GM15510 (cell line): ENCODE results near the gene KIAA1614.

Source experiments
- POLR2A ChIP-seq: IDR thresholded peaks from 3 replicates; pipeline ENCODE4 v1.6.1; 2011; ENCODE audit warnings: borderline replicate concordance; ENCODE audit not compliant: insufficient read length; ENCODE audit errors: extremely low read depth

The KIAA1614 gene

GRCh38 chr1:180917306-180918065 is 4.8 kb downstream of the KIAA1614 start:
- no peak for TF ChIP-seq POLR2A

- TF ChIP-seq POLR2A: no peak
These were observed 5.8 kb downstream of the KIAA1614 start for GRCh38 chr1:180918519-180918918.

- TF ChIP-seq POLR2A: no peak
These were observed 6.5 kb downstream of the KIAA1614 start for GRCh38 chr1:180919183-180919700.

- TF ChIP-seq POLR2A: no peak
These were observed 7.5 kb downstream of the KIAA1614 start for GRCh38 chr1:180920193-180920592.

GRCh38 chr1:180920702-180921101 is 8.0 kb downstream of the KIAA1614 start:
- TF ChIP-seq POLR2A: no peak

GRCh38 chr1:180921386-180921785 is 8.7 kb downstream of the KIAA1614 start:
- TF ChIP-seq POLR2A: no peak

GRCh38 chr1:180921891-180922630 is 9.4 kb downstream of the KIAA1614 start:
- TF ChIP-seq POLR2A: no peak

- no peak for TF ChIP-seq POLR2A
These were observed 9.9 kb downstream of the KIAA1614 start for GRCh38 chr1:180922631-180923015.

- TF ChIP-seq POLR2A: no peak
These were observed 10.5 kb downstream of the KIAA1614 start for GRCh38 chr1:180923021-180923841.

- TF ChIP-seq POLR2A: no peak
These were observed 11.2 kb downstream of the KIAA1614 start for GRCh38 chr1:180923887-180924286.

GRCh38 chr1:180924939-180925338 is 12.2 kb downstream of the KIAA1614 start:
- no peak for TF ChIP-seq POLR2A

- no peak for TF ChIP-seq POLR2A
These were observed 12.9 kb downstream of the KIAA1614 start for GRCh38 chr1:180925471-180926051.

- no peak for TF ChIP-seq POLR2A
These were observed 13.7 kb downstream of the KIAA1614 start for GRCh38 chr1:180926164-180926981.

GRCh38 chr1:180927348-180927747 is 14.7 kb downstream of the KIAA1614 start:
- no peak for TF ChIP-seq POLR2A

GRCh38 chr1:180927841-180928240 is 15.1 kb downstream of the KIAA1614 start:
- no peak for TF ChIP-seq POLR2A
